HCT116 (cell line): ENCODE measurements around the gene EXOC6B. TPM values are rescaled to one million over a fixed set of nuclear protein-coding genes. Genes with fewer than 3 reads are reported as not detected.
"Not testable (repeated sequence)": the region's sequence is repeated elsewhere in the genome, so short reads cannot be mapped to it uniquely, and the experiment has no call there.

Source experiments
- ATAC-seq: fragments of 200-7000 bp; cut with Tn5 transposase; 2 replicates; pipeline ENCODE4 v1.9.1; 2020; ENCODE audit warnings: mild to moderate bottlenecking, moderate library complexity
- BruUV-seq: library from RNA; stranded (reverse); fragments of 400-500 nt; replicated peaks from 2 replicates; lab custom pipeline; 2021; lab: Mats Ljungman, UMichigan
- CTCF ChIA-PET: fragments of 300-600 bp; sonication (Branson Sonifier 250); formaldehyde crosslinking; loops from one replicate; lab custom pipeline; 2021; ENCODE audit warnings: antibody characterized with exemption; lab: Charles Lee
- POLR2A ChIA-PET: fragments of 300-600, 350-600 bp; sonication (Branson Sonifier 250); formaldehyde crosslinking; loops from one replicate; lab custom pipeline; 2021; ENCODE audit warnings: antibody characterized with exemption; lab: Charles Lee
- RAD21 ChIA-PET, 2 experiments: fragments of 300-600 bp; sonication (Branson Sonifier 250); formaldehyde crosslinking; loops; one replicate each; lab custom pipeline; 2023; ENCODE audit warnings: low total read pairs in 2 of 2; ENCODE audit not compliant: uncharacterized antibody in 2 of 2, unreplicated experiment in 2 of 2, low non-redundant PET in 1 of 2; lab: Charles Lee
- DNase-seq: peaks from one replicate; pipeline ENCODE4 v3.0.0-alpha.2; 2010; ENCODE audit warnings: low read depth, low spot score
- H2AFZ ChIP-seq: fragments of 200-600 bp; shearing (Covaris generic), sonication (generic); 2 replicates; pipeline ENCODE4 v1.6.1; 2017; ENCODE audit warnings: low read depth, mixed run types, mixed read lengths, antibody characterized with exemption, low read length; ENCODE audit not compliant: poor library complexity, severe bottlenecking
- H3K27ac ChIP-seq: 2 replicates; pipeline ENCODE4 v1.5.1; 2012; ENCODE audit warnings: low read depth, low read length
- H3K27me3 ChIP-seq: fragments of 200-600 bp; sonication (generic); 2 replicates; pipeline ENCODE4 v1.6.1; 2016; ENCODE audit warnings: mixed run types, low read length, mixed read lengths; ENCODE audit not compliant: insufficient read depth
- H3K36me3 ChIP-seq, 2 experiments: fragments of 200-500 bp in 1 of 2; fragments of 200-600 bp in 1 of 2; sonication (Bioruptor generic) in 1 of 2; sonication (generic) in 1 of 2; 2 replicates each; pipeline versions ENCODE4 v1.5.1 to v1.6.1; 2014 to 2016; ENCODE audit warnings: low read length in 2 of 2, inconsistent platforms in 1 of 2, mixed read lengths in 1 of 2, mixed run types in 1 of 2; ENCODE audit not compliant: insufficient read depth in 2 of 2, control insufficient read depth in 1 of 2
- H3K4me1 ChIP-seq, 2 experiments: fragments of 200-600 bp in 1 of 2; sonication (generic) in 1 of 2; 2 replicates each; pipeline versions ENCODE4 v1.5.1 to v1.6.1; 2012 to 2017; ENCODE audit warnings: low read length in 2 of 2, inconsistent platforms in 1 of 2, mild to moderate bottlenecking in 1 of 2, mixed read lengths in 1 of 2, mixed run types in 1 of 2, moderate library complexity in 1 of 2; ENCODE audit not compliant: insufficient read depth in 2 of 2, control insufficient read depth in 1 of 2
- H3K4me2 ChIP-seq: fragments of 200-600 bp; sonication (generic); 2 replicates; pipeline ENCODE4 v1.6.1; 2017; ENCODE audit warnings: mixed run types, low read length, mixed read lengths
- H3K4me3 ChIP-seq, 2 experiments: fragments of 200-600 bp in 1 of 2; sonication (generic) in 1 of 2; replicated peaks in 1 of 2; 2 replicates each; pipeline ENCODE4 v1.5.1; 2011 to 2016; ENCODE audit warnings: low read length in 2 of 2, control low read depth in 1 of 2, low read depth in 1 of 2, mild to moderate bottlenecking in 1 of 2, mixed read lengths in 1 of 2, mixed run types in 1 of 2
- H3K79me2 ChIP-seq: fragments of 200-600 bp; sonication (generic); 2 replicates; pipeline ENCODE4 v1.6.1; 2017; ENCODE audit warnings: mild to moderate bottlenecking, mixed run types, low read length, moderate library complexity, mixed read lengths; ENCODE audit not compliant: insufficient read depth
- H3K9ac ChIP-seq: fragments of 200-600 bp; sonication (generic); 2 replicates; pipeline ENCODE4 v1.6.1; 2016; ENCODE audit warnings: low read length, mixed read lengths
- H3K9me2 ChIP-seq: fragments of 200-600 bp; sonication (generic), shearing (Covaris generic); 2 replicates; pipeline ENCODE4 v1.6.1; 2017; ENCODE audit warnings: mixed run types, mild to moderate bottlenecking, moderate library complexity; ENCODE audit not compliant: insufficient read depth
- H3K9me3 ChIP-seq, 2 experiments: fragments of 200-500 bp in 1 of 2; fragments of 200-600 bp in 1 of 2; sonication (Bioruptor generic) in 1 of 2; sonication (generic) in 1 of 2; 2 replicates each; pipeline ENCODE4 v1.6.1; 2014 to 2017; ENCODE audit warnings: low read length in 2 of 2, mixed read lengths in 2 of 2, inconsistent platforms in 1 of 2, low read depth in 1 of 2, mild to moderate bottlenecking in 1 of 2, mixed run types in 1 of 2, moderate library complexity in 1 of 2; ENCODE audit not compliant: control insufficient read depth in 1 of 2, insufficient read depth in 1 of 2
- H4K20me1 ChIP-seq: fragments of 200-600 bp; sonication (generic), shearing (Covaris generic); 2 replicates; pipeline ENCODE4 v1.6.1; 2017; ENCODE audit warnings: mixed run types, mild to moderate bottlenecking, moderate library complexity; ENCODE audit not compliant: insufficient read depth
- CBX3 ChIP-seq: IDR thresholded peaks from 2 replicates; pipeline ENCODE4 v1.6.1; 2012; ENCODE audit warnings: low read depth
- EZH2 ChIP-seq: fragments of 200-600 bp; sonication (generic); IDR thresholded peaks from 2 replicates; pipeline ENCODE4 v1.6.1; 2017; ENCODE audit warnings: antibody characterized with exemption, mixed run types
- EZH2phosphoT487 ChIP-seq: fragments of 200-600 bp; IDR thresholded peaks from 2 replicates; pipeline ENCODE4 v1.6.1; 2018; ENCODE audit warnings: antibody characterized with exemption, borderline replicate concordance
- FOSL1 ChIP-seq: IDR thresholded peaks from 2 replicates; pipeline ENCODE4 v1.6.1; 2012; ENCODE audit warnings: low read depth
- JUND ChIP-seq: IDR thresholded peaks from 2 replicates; pipeline ENCODE4 v1.6.1; 2012
- POLR2A ChIP-seq: IDR thresholded peaks from 2 replicates; pipeline ENCODE4 v1.7.0; 2011; ENCODE audit warnings: borderline replicate concordance; ENCODE audit not compliant: insufficient read depth, insufficient read length; ENCODE audit errors: extremely low read depth
- SP1 ChIP-seq: IDR thresholded peaks from 2 replicates; pipeline ENCODE4 v1.6.1; 2012; ENCODE audit warnings: low read depth
- SRF ChIP-seq: IDR thresholded peaks from 2 replicates; pipeline ENCODE4 v1.6.1; 2012; ENCODE audit warnings: low read depth
- TCF7L2 ChIP-seq: IDR thresholded peaks from 2 replicates; pipeline ENCODE4 v1.7.0; 2011; ENCODE audit warnings: borderline replicate concordance, inconsistent platforms; ENCODE audit not compliant: insufficient read depth, insufficient read length; ENCODE audit errors: extremely low read depth
- YY1 ChIP-seq: IDR thresholded peaks from 2 replicates; pipeline ENCODE4 v1.6.1; 2011; ENCODE audit warnings: low read length, low read depth, moderate library complexity, mild to moderate bottlenecking; ENCODE audit not compliant: insufficient replicate concordance; ENCODE audit errors: extremely low read depth
- ZFX ChIP-seq: fragments of 450-650 bp; IDR thresholded peaks from 2 replicates; pipeline ENCODE4 v1.6.1; 2017
- intact Hi-C: fragments of 100-400 bp; cut with micrococcal nuclease; formaldehyde crosslinking; loops from 2 replicates; pipeline ENCODE4 v1.10.0; 2022
- total RNA-seq: library from RNA; stranded (reverse); gene quantifications from one replicate; pipeline ENCODE4 v1.2.1, GENCODE V29; 2021; ENCODE audit not compliant: unreplicated experiment
- TF ChIP-seq, protein P1 (sequence below): IDR thresholded peaks from 2 replicates; pipeline ENCODE4 v1.6.1; 2011; ENCODE audit warnings: mild to moderate bottlenecking, low read length, moderate library complexity; ENCODE audit not compliant: insufficient replicate concordance; ENCODE audit errors: extremely low read depth

EXOC6B gene
- total RNA-seq, 1 experiment from 2014 or later: 25.4 TPM

DNA sequence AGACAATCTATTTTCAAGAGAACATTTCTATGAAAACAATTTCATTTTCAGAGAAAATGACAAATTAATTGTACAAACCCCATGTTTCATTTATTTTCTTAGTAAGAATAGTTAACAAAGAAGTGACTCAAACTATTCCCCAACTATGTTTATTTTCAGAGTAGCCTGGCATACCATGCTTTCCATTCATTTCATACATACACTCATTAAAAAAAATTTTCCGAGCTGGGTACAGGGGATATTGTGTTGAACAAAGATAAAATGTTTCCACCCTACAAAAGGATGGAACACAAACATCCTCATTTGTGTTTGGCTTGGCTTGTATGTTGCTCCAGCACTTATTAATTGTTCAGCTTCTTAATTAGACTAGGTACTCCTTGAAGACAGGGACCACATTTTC is 331.4 kb downstream of the EXOC6B start:
- no peak overlapping the region for H2AFZ ChIP-seq
- H4K20me1 ChIP-seq: no peaks in the 10 kb centered on the region
- H3K79me2 ChIP-seq: no peaks in the 10 kb centered on the region
- ChIA-PET POLR2A (no interaction called here), RAD21 (no interaction called here), CTCF (no interaction called here)
- H3K4me1 ChIP-seq: no peaks in the 10 kb centered on the region
- no peak for DNase-seq
- no peak overlapping the region for H3K4me3 ChIP-seq
- no TSS peak for BruUV-seq
- H3K36me3 ChIP-seq: no peaks in the 10 kb centered on the region
- H3K9me3 ChIP-seq: no peaks in the 10 kb centered on the region
- no peak overlapping the region for H3K27ac ChIP-seq
- no peak overlapping the region for H3K4me2 ChIP-seq
- H3K9me2 ChIP-seq: no peaks in the 10 kb centered on the region
- ATAC-seq: no peak
- no peak for TF ChIP-seq TCF7L2
- no peak for TF ChIP-seq EZH2
- TF ChIP-seq, protein P1, sequence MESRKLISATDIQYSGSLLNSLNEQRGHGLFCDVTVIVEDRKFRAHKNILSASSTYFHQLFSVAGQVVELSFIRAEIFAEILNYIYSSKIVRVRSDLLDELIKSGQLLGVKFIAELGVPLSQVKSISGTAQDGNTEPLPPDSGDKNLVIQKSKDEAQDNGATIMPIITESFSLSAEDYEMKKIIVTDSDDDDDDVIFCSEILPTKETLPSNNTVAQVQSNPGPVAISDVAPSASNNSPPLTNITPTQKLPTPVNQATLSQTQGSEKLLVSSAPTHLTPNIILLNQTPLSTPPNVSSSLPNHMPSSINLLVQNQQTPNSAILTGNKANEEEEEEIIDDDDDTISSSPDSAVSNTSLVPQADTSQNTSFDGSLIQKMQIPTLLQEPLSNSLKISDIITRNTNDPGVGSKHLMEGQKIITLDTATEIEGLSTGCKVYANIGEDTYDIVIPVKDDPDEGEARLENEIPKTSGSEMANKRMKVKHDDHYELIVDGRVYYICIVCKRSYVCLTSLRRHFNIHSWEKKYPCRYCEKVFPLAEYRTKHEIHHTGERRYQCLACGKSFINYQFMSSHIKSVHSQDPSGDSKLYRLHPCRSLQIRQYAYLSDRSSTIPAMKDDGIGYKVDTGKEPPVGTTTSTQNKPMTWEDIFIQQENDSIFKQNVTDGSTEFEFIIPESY: no peak
- TF ChIP-seq POLR2A: no peak
- TF ChIP-seq ZFX: no peak
- no peak for TF ChIP-seq EZH2phosphoT487
- TF ChIP-seq CBX3: no peak
- TF ChIP-seq YY1: no peak
- no peak for TF ChIP-seq JUND
- TF ChIP-seq SP1: no peak
- TF ChIP-seq SRF: no peak
- no peak for TF ChIP-seq FOSL1
- H3K9ac ChIP-seq: no peak overlapping the region
- H3K27me3 ChIP-seq: no peaks in the 10 kb centered on the region
- intact Hi-C loops: no loop called here

DNA sequence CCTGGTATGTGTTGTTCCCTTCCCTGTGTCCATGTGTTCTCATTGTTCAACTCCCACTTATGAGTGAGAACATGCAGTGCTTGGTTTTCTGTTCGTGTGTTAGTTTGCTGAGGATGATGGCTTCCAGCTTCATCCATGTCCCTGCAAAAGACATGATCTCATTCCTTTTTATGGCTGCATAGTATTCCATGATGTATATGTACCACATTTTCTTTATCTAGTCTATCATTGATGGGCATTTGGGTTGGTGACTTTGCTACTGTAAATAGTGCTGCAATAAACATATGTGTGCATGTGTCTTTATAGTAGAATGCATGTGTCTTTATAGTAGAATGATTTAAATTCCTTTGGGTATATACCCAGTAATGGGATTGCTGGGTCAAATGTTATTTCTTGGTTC is 341.2 kb downstream of the EXOC6B start:
- intact Hi-C loops, CTCF ChIA-PET: not testable (repeated sequence)

More for the DNA sequence above, 341.2 kb downstream of the EXOC6B start:
- H3K4me1 ChIP-seq, DNase-seq, H3K27me3 ChIP-seq, H3K4me3 ChIP-seq, H3K27ac ChIP-seq, RAD21 ChIA-PET, H4K20me1 ChIP-seq, H2AFZ ChIP-seq, BruUV-seq, POLR2A ChIA-PET, H3K9me2 ChIP-seq, H3K36me3 ChIP-seq, H3K79me2 ChIP-seq, H3K4me2 ChIP-seq, H3K9ac ChIP-seq, H3K9me3 ChIP-seq, ATAC-seq: not testable (repeated sequence)
